Duodenal mucosa (tissue), 2 donors: ENCODE results near the gene TFDP1.

Experiments
- H3K27ac ChIP-seq: one replicate; pipeline ENCODE4 v1.7.0; 2013; ENCODE audit warnings: low read depth, low read length
- H3K27me3 ChIP-seq, 2 donors: one replicate each; pipeline ENCODE4 v1.7.0; 2013; ENCODE audit warnings: low read length in 2 of 2, control low read depth in 1 of 2; ENCODE audit not compliant: insufficient read depth in 2 of 2, control insufficient read depth in 1 of 2
- H3K36me3 ChIP-seq, 2 donors: one replicate each; pipeline ENCODE4 v1.7.0; 2013; ENCODE audit warnings: low read length in 2 of 2, control low read depth in 1 of 2; ENCODE audit not compliant: insufficient read depth in 2 of 2, control insufficient read depth in 1 of 2
- H3K4me1 ChIP-seq, 2 donors: one replicate each; pipeline ENCODE4 v1.7.0; 2013; ENCODE audit warnings: low read length in 2 of 2, control low read depth in 1 of 2; ENCODE audit not compliant: insufficient read depth in 2 of 2, control insufficient read depth in 1 of 2
- H3K4me3 ChIP-seq, 2 donors: one replicate each; pipeline ENCODE4 v1.7.0; 2013; ENCODE audit warnings: low read length in 2 of 2, low read depth in 1 of 2
- H3K9ac ChIP-seq, 2 donors: one replicate each; pipeline ENCODE4 v1.7.0; 2013; ENCODE audit warnings: low read length in 2 of 2, low read depth in 1 of 2
- H3K9me3 ChIP-seq, 2 donors: one replicate each; pipeline ENCODE4 v1.7.0; 2013; ENCODE audit warnings: low read length in 2 of 2, control low read depth in 1 of 2; ENCODE audit not compliant: control insufficient read depth in 1 of 2

The TFDP1 gene

DNA sequence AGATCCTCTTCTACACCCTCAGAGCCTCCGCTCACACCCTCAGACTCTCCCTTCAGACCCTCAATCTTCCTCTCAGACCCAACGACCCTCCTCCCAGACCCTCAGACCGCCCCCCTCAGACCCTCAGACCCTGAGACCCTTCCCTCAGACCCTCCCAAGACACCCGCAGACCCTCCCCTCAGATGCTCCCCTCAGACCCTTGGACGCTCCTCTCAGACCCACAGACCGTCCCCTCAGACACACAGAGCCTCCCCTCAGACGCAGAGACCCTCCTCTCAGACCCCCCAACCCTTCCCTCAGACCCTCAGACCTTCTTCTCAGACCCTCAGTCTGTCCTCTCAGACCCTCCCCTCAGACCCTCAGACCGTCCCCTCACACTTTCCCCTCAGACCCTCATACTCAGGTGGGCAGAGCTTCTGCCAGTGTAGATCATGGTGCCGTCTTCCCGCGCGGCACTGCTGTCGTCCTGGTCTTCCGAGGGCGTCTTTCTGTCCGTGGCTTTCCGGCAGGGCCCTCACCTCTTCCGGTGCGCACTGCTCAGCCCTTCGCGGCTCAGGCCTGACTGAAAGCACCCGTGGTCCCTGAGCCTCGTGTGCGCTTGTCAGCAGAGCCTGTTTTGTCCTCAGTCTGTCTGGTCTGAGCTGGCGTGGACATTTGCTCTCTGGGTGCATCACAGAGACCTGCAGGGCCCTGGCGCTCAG is 18.9 kb upstream of the TFDP1 start:
- no peak overlapping the region for H3K4me3 ChIP-seq
- H3K4me1 ChIP-seq, result peaks cover 0 to 6% of the 10 kb centered on the region in 2 donors
- H3K27me3 ChIP-seq, result peaks cover 0 to 3% of the 10 kb centered on the region in 2 donors
- no peaks in the 10 kb centered on the region for H3K9me3 ChIP-seq
- no peak overlapping the region for H3K27ac ChIP-seq
- H3K9ac ChIP-seq, result no peak overlapping the region
- no peaks in the 10 kb centered on the region for H3K36me3 ChIP-seq

- peaks cover 0 to 6% of the 10 kb centered on the region in 2 donors for H3K4me1 ChIP-seq
- H3K27ac ChIP-seq, result no peak overlapping the region
- no peaks in the 10 kb centered on the region for H3K36me3 ChIP-seq
- H3K4me3 ChIP-seq, result no peak overlapping the region
- H3K27me3 ChIP-seq, result peaks cover 0 to 3% of the 10 kb centered on the region in 2 donors
- H3K9ac ChIP-seq, result no peak overlapping the region
- H3K9me3 ChIP-seq, result no peaks in the 10 kb centered on the region
Measured at GRCh38 chr13:113566227-113566561, 18.4 kb upstream of the TFDP1 start.

DNA sequence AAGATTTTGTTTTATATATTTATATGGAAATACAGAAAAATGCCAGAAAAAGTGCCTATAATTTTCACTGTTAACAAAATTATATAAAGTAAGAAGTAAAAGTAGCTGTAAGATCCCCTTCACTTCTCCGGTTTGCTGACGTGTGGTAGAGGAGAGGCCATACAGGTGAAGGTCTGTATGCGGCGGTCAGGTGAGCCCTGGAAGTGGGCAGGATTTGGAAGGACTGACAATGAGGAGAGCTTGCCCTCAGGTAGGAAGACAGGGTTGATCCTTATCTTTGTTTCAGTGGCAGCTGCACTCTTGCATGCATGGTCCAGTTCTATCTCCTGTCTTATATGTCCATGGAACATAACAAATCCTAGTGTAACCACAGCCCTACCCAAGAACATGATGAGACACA is 16.9 kb upstream of the TFDP1 start:
- no peak overlapping the region for H3K9ac ChIP-seq
- no peaks in the 10 kb centered on the region for H3K9me3 ChIP-seq
- H3K27ac ChIP-seq, result no peak overlapping the region
- no peaks in the 10 kb centered on the region for H3K36me3 ChIP-seq
- no peaks in the 10 kb centered on the region for H3K4me1 ChIP-seq
- no peak overlapping the region for H3K4me3 ChIP-seq
- peaks cover 0 to 3% of the 10 kb centered on the region in 2 donors for H3K27me3 ChIP-seq

DNA sequence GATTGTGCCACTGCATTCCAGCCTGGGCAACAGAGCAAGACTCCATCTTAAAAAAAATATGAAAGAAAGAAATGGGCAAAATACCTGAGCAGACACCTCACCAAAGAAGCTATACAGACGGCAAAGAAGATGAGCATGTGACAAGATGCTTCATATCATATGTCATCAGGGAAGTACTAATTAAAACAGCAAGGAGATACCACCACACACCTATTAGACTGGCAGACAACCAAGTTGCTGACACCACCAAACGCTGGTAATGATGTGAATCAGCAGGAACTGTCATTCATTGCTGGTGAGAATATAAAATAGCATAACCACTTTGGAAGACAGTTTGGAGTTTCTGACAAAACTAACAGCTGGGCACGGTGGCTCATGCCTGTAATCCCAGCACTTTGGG is 11.5 kb upstream of the TFDP1 start:
- Histone ChIP-seq H3K27ac (no peak overlapping the region), H3K9me3 (peaks cover 0 to 13% of the 10 kb centered on the region in 2 donors), H3K4me1 (no peaks in the 10 kb centered on the region), H3K27me3 (no peaks in the 10 kb centered on the region), H3K36me3 (no peaks in the 10 kb centered on the region), H3K4me3 (no peak overlapping the region), H3K9ac (no peak overlapping the region)

DNA sequence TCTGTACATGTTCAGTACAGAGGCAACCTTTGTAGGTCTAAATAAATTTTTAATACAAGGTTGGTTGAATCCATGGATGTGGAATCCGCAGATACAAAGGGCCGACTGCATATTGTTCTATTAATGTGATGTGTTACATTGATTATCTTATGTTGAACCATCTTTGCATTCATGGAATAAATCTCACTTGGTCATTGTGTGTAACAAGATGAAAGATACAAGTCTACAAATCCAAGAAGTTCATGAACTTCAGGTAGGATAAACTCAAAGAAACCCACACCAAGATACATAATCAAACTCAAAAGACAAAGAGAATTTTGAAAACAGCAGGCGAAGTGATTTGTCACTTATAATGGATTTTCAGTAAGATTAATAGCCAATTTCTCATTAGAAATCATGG is 8.0 kb upstream of the TFDP1 start:
- H3K4me3 ChIP-seq, result no peak overlapping the region
- peaks cover 0 to 13% of the 10 kb centered on the region in 2 donors for H3K9me3 ChIP-seq
- H3K27me3 ChIP-seq, result no peaks in the 10 kb centered on the region
- H3K36me3 ChIP-seq, result no peaks in the 10 kb centered on the region
- no peak overlapping the region for H3K27ac ChIP-seq
- H3K4me1 ChIP-seq, result no peaks in the 10 kb centered on the region
- H3K9ac ChIP-seq, result no peak overlapping the region

DNA sequence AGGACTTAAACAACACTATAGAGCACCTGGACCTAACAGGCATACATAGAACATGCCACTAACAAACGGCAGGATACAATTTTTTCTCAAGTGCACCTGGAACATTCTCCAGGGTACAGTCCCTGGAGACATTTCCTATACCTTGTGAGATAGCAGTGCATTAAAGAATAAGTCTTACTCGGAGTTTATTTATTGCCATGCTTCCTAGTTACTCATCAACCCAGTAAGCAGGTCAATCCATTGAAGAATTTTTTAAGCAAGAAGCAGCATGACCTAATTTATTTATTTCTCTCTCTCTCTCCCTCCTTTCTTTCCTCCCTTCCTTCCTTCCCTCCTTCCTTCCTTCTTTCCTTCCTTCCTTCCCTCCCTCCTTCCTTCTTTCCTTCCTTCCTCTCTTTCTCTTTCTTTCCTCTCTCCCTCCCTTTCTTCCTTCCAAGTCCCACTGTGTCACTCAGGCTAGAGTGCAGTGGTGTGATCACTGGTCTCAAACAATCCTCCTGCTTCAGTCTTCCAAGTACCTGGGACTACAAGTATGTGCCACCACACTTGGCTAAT is 6.6 kb upstream of the TFDP1 start:
- Histone ChIP-seq H3K9ac (no peak overlapping the region), H3K36me3 (no peaks in the 10 kb centered on the region), H3K9me3 (peaks cover 0 to 13% of the 10 kb centered on the region in 2 donors), H3K27ac (no peak overlapping the region), H3K27me3 (no peaks in the 10 kb centered on the region), H3K4me3 (no peak overlapping the region), H3K4me1 (peaks cover 5 to 6% of the 10 kb centered on the region in 2 donors)

- no peak overlapping the region for H3K9ac ChIP-seq
- no peaks in the 10 kb centered on the region for H3K27me3 ChIP-seq
- H3K9me3 ChIP-seq, result peaks cover 0 to 13% of the 10 kb centered on the region in 2 donors
Measured at GRCh38 chr13:113579686-113580085, 4.9 kb upstream of the TFDP1 start.

DNA sequence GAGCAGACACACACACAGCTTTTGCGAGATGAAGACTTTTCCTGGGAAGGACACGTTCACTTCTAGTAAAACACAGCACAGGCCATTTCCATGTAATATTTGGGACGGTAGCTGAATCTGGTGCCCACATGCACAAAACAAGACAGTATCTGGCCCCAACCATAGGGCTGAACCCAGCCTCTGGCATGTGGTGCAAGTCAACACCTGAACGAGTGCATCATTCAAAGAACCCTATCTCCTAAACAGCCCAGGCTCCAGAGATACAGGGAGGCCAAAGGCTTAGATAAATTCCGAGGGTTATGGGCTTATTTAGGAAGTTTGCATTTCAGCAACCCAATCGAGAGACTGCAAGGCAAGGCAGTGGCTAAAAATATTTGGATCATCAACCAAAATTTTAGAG is 2.7 kb upstream of the TFDP1 start:
- H3K9ac ChIP-seq, result no peak overlapping the region

More at GRCh38 chr13:113579686-113580085, 4.9 kb upstream of the TFDP1 start:
- Histone ChIP-seq H3K4me1 (peaks cover 10 to 14% of the 10 kb centered on the region in 2 donors), H3K36me3 (no peaks in the 10 kb centered on the region), H3K4me3 (no peak overlapping the region), H3K27ac (no peak overlapping the region)

DNA sequence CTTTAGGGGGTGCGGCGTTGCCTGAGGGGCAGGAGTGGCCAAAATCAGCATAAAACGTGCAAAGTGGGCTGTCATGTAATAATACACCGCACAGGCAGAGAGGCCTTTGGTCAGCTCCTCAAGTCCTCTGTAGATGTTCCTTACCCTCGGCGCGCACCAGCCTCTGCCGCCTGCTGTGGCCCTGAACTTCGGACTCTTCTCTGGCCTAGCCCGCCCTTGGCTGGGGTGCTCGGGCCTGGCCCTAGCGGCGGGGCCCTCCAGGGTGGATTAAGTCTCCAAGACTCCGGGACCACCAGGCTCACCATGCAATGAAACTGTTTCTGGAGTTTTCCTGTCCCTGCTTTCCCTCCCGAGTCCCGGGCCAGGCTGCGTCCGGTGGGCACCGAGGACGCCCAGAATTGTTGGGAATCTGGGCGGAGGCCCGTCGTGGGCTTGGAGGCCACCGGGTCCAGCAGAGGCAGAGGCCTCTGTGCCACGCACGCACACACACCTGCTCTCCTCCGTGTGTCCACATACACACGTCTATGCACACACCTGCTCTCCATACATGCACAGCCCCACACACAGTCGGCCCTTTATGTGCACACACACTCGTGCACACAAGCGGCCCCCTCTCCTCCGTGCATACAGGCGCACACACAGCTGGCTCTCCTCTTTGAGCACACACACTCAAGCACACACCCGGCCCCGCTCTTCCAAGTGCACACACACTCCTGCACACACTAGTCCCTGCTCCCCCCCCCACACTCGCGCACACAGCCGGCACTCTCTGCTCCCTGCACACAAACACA is 1.5 kb upstream of the TFDP1 start:
- Histone ChIP-seq H3K27me3 (no peaks in the 10 kb centered on the region), H3K9me3 (no peaks in the 10 kb centered on the region), H3K9ac (no peak overlapping the region), H3K27ac (no peak overlapping the region), H3K36me3 (peaks cover 5 to 11% of the 10 kb centered on the region in 2 donors), H3K4me1 (peaks cover 15 to 27% of the 10 kb centered on the region in 2 donors), H3K4me3 (peak overlapping the region in 1 of 2 donors; percentile 6)

More for the DNA sequence above, 2.7 kb upstream of the TFDP1 start:
- Histone ChIP-seq H3K27ac (no peak overlapping the region), H3K4me3 (no peak overlapping the region), H3K4me1 (peaks cover 15 to 24% of the 10 kb centered on the region in 2 donors), H3K9me3 (no peaks in the 10 kb centered on the region), H3K36me3 (peaks cover 3 to 5% of the 10 kb centered on the region in 2 donors), H3K27me3 (no peaks in the 10 kb centered on the region)
